AG09319 (cell line): ENCODE measurements around the gene ABCF3.
"Not testable (repeated sequence)": the region's sequence is repeated elsewhere in the genome, so short reads cannot be mapped to it uniquely, and the experiment has no call there.

Experiments
- DNase-seq: peaks from one replicate; pipeline ENCODE4 v3.0.0-alpha.2; 2010; ENCODE audit warnings: low read depth; ENCODE audit errors: extremely low read depth
- TF ChIP-seq, protein P1 (sequence below): IDR thresholded peaks from 2 replicates; pipeline ENCODE4 v1.5.1; 2011; ENCODE audit warnings: low read depth, mild to moderate bottlenecking, inconsistent platforms, low read length, moderate library complexity

ABCF3 gene

DNA sequence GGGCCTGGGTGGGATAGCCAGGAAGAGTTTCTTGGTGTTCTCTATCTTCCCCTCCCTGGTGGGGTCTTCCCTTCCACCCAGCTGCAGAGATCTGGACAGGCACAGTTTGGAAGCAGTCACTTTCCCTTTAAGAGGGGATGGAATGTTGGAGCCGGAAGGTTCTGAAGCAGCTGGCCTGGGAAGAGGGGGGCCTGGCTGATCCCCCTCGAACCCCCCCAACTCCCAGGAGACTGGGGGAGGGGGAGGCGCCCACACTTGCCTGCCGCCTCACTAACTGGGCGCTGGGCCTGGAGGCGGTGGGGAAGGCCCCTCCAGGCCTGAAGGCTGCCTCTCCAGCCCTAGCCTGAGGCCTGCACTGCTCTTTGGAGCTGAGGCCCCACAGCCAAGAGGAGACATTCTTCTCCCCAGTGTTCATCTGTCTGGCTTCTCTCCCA is 29.5 kb upstream of the ABCF3 start:
- no peak for DNase-seq
- TF ChIP-seq, protein P1, sequence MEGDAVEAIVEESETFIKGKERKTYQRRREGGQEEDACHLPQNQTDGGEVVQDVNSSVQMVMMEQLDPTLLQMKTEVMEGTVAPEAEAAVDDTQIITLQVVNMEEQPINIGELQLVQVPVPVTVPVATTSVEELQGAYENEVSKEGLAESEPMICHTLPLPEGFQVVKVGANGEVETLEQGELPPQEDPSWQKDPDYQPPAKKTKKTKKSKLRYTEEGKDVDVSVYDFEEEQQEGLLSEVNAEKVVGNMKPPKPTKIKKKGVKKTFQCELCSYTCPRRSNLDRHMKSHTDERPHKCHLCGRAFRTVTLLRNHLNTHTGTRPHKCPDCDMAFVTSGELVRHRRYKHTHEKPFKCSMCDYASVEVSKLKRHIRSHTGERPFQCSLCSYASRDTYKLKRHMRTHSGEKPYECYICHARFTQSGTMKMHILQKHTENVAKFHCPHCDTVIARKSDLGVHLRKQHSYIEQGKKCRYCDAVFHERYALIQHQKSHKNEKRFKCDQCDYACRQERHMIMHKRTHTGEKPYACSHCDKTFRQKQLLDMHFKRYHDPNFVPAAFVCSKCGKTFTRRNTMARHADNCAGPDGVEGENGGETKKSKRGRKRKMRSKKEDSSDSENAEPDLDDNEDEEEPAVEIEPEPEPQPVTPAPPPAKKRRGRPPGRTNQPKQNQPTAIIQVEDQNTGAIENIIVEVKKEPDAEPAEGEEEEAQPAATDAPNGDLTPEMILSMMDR: no peak

DNA sequence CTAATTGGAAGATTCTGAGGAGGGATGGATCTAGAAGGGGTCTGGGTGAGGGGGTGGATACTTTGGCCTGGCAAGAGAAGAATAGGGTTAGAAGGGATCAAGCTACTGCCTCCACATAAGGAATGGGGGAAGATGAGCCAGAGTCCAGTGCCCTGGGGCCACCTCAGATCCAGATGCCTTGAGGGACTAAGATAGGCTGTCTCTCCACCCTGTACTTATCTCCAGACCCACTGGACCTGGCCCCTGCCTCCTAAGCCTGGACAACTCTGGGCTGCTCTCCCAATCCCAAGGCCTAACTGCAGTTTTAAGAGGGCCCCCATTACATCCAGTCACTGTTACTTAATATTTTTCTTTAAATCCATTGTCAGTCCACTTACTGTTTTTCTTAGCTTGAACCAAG is 28.8 kb upstream of the ABCF3 start:
- no peak for DNase-seq
- TF ChIP-seq, protein P1: no peak

DNA sequence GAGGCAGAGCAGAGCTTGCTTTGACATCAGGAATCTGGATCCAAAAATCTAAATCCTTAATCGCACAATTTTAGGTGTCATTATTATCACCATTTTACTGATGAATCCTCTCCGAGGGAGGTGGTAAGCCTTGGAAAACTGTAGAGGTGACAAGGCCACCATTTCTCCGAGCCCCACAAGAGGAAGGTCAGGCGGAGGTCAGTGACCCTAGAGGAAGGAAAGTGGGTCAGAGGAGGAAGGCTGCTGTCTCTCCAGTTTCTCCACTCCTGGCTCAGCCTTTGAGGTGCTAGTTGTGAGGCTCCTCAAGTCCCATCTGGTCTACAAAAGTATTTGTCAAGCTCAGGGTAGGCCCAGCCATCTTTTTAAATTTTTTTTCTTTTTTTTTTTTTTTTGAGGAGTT is 27.6 kb upstream of the ABCF3 start:
- TF ChIP-seq, protein P1: no peak
- no peak for DNase-seq

DNA sequence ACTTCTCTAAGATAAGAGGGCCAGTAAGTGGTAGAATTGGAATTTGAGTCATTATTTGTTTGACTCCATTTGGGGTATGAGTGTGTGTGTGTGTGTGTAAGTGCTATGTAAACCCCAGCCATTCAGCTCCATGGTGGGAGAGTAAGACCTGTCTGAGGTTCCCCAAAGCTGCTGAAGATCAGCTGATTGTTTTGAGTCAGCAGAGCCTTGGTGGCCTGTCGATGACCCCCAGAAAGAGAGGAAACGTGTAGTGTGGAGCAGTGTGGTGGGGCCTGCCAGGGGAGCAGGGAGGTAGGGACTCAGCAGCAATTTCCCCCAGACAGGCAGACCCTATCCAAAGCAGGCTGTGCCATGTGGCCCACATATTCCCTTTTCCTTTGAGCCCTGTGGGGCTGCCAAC is 25.5 kb upstream of the ABCF3 start:
- DNase-seq: no peak

DNA sequence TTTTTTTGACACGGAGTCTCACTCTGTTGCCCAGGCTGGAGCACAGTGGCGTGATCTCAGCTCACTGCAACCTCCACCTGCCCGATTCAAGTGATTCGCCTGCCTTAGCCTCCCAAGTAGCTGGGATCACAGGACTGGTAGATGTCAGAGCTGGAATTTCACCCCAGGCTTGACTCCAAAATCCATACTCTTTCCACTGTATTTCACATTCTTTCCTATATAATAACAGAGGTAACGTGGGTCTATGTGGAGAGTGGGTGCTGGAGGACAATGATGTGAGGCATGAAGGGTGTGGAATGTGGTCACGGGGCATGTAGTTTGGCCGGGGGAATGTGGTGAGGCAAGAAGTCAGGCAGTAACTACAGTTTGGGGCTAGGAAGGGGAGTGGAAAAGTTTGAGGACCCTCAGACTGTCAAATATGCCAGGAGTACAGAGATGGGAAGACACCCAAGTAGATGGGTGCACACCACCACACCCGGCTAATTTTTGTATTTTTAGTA is 23.4 kb upstream of the ABCF3 start:
- not testable (repeated sequence) for DNase-seq

More for the DNA sequence above, 25.5 kb upstream of the ABCF3 start:
- TF ChIP-seq, protein P1: no peak

DNA sequence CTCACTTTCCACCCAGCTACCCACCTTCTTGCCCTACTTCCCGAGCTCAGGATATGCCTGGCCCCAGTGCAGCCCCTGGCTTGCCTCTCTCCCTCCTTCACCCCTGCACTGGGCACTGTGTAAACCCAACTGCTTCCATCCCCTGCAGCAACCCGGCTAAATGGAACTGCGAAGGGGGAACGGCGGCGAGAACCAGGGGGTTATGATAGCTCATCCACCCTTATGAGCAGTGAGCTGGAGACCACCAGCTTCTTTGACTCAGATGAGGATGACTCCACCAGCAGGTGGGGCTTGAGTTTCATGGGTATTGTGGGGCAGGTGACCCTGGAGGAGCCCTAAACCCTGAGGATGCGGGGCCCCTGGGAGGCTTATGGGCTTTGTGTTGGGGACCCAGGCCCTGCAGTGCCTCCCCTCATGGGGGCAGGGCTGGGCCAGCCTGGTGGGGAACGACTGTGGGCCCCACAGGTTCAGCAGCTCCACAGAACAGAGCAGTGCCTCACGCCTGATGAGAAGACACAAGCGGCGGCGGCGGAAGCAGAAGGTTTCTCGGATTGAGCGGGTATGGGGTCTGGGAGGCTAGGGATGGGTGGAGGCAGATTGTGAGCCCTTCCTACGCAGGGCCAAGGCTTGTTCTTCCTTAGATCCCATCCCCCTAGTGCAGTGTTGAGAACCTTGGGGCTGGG is 21.2 kb upstream of the ABCF3 start:
- no peak for DNase-seq
- TF ChIP-seq, protein P1: no peak

DNA sequence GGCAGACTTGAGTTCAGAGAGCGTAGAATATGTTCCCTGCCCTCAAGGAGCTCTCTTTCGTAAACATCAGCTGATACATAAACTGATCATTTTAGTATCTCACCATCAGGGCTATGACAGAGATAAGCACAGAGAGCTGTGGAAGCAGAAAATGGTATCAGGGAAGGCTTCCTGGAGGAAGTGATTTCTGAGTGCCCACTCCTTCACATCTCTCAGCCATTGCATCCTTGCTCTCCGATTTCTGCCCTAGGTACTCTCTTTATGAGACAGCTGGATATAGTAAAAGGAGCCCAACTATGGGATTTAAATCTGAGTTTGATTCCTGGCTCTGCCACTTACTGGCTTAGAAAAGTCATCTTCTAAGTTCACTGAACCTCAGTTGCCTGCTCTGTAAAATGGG is 20.5 kb upstream of the ABCF3 start:
- TF ChIP-seq, protein P1: no peak
- no peak for DNase-seq

DNA sequence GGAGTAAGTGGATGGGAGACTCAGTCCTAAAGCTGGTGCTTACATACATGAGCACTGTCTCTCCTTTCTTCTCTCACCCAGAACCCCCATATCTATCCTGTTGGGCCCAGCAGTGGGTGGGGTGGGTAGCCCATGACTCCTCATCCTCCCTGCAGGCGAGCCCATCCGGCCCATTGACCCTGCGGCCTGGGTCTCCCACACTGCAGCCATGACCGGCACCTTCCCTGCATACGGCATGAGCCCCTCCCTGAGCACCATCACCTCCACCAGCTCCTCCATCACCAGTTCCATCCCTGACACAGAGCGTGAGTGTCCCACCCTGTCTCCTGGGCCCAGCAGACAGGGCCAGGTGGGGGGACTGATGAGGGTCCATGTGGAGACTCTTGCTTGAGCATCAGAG is 19.3 kb upstream of the ABCF3 start:
- TF ChIP-seq, protein P1: no peak

More for the DNA sequence above, 19.3 kb upstream of the ABCF3 start:
- no peak for DNase-seq
